GM21619 (cell line): ENCODE measurements around the gene FH.

ENCODE experiments used
- ATAC-seq: cut with Tn5 transposase; IDR thresholded peaks from one replicate; pipeline ENCODE4 v1.9.1; 2021; ENCODE audit not compliant: unreplicated experiment

Gene FH

DNA sequence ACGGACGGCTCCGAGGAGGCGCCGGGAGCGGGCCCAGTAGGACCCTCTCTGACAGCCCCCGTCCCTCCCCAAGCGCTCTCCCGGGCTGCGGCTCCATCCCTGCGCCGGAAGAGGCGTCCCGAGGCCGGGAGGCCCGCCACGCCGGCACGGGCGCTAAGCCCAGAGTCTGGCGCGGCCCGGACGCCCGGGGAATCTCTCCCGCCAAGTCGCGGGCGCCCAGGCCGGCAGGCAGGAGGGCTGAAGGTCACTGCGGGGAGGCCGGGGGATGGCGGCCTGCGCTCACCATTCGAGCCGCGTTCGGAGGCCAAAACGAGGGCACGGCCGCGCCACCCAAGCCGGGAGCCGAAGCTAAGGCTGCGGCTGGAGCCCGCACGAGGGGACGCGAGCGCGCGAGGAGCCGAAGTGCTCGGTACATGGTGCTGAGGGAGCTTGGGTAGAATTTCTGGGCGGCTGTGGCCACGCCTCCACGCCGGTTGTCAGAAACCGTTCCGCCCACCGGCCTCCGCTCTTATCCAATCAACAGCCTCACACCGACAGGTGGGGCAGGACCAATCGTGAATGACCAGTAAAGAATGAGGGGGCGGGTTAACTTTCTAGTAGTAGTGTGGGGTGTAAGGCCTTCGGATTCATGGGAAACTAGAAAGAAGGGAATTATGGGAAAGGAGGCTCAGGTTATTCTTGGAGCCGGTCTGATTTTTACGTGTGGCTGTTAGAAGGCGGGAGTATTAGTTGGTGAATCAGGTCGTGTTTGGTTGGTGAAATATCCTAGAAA, at the start of gene FH:
FH (minus strand) TSS at position 448 of the 772 bp plus-strand sequence; CDS start at position 415, 33 bp downstream.
- ATAC-seq, result peak; percentile 96

DNA sequence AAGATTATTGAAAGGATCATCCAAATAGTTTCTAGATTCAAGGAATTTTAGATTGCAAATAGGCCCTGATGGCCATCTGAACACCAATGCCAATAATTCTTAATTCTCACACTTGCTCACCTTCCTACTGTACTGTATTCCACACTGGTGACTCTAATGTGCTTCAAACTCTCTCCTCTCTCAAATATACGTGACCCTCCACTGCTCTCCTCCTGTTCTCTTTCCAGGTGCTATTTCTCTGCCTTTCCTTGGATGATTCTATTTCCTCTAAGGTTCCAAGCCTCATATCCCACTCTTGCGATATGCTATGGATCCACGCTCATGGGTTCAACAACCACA, 41.3 kb upstream of the FH start:
- ATAC-seq, result no peak

DNA sequence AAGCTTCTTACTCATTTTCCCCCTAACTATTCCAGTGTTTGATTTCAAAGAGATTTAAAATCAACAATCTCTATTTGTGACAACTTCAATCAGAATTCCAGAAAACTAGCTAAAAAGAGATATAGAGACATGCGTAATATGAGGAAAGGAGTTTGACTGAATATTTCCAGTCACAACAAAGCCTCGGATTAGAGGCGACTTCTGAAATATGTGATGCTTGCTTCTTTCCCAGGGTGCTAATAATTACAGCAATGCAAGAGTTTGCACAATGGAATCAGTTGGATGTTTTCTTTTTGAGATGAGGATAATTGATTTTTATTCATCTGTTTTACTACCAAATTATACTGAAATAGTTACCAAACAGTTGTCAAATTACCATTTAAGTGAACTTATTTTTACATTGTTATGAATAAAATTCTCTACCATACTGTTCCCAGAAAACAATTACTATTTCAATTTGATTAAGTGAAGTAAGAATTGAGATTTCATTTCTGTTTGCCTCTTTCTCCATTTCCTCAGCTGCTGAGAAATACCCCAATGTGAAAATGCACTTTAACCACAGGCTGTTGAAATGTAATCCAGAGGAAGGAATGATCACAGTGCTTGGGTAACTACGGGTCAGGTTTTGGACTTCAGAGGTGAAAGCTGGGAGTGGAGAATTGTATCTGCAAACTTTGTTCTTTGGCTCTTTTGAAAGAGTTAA, 40.7 kb upstream of the FH start:
- ATAC-seq, result no peak

DNA sequence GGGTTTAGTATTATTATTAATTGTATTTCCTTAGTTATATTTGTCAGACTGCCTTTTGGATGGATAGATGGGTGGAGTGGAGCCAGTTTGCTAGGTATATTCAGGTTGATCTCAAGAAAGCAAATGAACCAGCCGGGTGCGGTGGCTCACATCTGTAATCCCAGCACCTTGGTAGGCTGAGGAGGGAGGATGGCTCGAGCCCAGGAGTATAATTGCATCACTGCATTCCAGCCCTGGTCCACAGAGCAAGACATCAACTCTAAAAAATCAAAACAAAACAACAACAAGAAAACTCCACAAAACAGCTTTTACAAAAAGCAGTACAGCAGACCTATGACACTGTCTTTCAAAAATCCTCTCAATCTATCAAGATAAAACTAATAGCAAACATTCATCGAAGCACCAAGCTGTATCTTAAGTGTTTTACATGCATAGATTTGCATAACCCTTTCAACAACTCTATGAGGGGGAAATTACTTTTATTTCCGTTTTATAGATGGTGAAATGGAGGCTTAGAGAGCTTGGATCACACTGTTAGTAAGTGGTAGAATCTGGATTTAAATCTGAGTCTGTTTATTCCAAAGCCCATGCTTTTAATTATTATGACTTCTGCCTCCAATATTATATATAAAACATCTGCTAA, 38.1 kb upstream of the FH start:
- ATAC-seq, result no peak

DNA sequence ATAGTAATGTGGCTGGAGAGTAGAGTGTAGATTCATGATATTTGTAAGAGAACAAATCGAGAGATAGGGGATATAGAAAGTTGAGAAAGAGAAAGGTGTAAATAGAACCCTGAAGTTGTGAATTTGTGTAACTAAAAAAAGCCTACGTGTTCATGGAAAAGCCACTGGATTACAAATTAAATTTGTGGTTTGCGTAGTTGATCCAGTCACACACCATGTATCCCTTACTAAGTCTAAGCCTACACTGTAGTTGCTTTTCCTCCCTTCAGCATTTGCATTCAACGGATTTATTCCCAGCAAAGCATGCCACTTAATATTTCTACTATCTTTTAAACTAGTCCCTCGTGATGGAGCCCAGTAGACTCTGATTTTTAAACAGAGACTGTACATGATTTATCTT, 37.5 kb upstream of the FH start:
- no peak for ATAC-seq

DNA sequence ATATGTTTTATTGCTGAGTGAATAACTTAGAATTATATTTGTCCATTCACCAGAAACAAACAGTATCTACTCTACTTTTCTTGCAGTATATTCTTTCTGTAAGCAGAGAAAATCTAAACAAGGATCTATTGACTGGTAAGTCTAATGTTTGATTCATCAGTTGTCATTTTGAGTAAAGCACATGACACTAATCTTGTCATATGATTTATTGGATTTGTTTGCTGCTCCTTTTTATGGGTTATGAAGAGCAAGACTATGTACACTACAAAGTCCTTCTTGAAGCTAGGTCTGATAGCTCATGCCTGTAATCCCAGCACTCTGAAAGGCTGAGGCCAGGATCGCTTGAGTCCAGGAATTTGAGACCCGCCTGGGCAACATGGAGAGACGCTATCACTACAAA, 36.0 kb upstream of the FH start:
- no peak for ATAC-seq

DNA sequence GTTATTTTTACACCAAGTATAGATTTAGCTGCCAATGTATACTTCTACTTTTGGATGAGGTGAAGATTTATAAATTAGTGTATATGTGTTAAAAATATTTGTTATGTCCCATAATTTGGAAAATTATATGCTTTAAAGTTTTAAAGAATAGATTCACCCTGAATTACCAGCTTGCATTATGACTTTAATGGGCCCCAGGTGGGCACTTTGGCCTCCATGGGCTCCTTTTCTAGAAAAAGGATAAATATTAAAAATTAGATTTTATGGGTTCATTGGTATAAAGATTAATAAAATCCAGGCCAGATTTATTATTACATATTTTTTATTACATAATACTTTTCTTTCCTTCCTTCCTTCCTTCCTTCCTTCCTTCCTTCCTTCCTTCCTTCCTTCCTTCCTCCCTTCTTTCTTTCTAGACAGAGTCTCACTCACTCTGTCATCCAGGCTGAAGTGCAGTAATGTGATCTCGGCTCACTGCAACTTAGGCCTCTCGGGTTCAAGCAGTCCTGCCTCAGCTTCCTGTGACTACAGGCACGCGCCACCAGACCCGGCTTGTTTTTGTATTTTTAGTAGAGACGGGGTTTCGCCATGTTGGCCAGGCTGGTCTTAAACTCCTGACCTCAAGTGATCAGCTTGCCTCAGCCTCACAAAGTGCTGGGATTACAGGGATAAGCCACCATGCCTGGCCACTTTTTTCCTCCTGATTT, 34.5 kb upstream of the FH start:
- no peak for ATAC-seq

DNA sequence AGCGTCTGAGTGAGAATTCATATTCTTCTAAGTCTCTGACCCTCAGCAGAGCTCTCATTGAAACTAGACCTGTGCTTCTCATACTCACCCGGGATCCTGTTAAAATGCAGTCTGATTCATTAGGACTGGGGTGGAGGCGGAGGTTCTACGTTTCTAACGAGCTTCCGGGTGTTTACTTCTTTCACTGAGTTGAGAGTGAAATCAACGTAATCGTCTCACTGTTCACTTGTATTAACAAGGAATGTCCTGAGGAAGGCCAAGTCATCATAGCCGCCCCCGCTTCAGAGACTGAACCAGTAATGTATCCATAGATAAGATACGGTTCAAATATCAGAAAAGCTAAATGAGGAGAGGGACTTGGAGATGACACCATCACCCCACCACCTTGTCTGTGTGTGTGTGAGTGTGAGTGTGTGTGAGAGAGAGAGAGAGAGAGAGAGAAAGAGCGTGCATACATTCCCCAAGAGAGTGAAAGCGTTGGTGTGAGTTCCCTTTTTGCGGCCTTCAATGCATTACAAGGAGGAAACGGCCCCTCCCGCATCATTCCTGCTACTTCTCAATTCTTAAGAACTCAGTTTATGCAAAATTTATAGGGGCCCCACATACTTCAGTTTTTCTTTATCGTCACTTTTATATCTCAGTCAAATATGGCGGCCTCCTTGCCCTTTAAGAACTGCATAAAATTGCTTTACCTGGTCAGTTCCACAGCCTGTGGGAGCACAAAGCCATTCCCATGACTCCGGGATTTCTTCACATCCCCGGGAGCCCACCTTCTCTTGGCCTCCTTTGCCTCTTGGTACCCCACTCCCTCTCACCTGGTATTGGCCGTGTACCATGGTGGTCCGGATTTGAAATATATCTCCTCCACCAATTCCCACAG, 32.4 kb upstream of the FH start:
- peak; percentile 85 for ATAC-seq

DNA sequence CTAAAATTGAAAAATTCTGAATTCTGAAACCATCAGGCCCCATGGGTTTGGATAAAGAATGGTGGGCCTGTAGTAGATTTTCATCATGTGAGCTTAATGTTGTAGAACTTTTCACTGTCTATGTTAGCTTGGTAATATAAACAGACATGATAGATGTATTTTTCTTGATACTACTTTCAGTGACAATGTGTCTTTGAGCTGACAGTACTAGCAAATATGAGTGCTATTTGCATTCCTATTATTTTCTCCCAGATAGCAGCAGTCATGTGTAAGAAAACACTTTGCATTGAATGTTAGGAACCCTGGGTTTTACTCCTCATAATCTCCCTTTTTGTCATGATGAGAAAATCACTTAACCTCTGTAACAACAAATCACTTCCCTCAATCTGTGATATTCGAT, 30.8 kb upstream of the FH start:
- no peak for ATAC-seq

DNA sequence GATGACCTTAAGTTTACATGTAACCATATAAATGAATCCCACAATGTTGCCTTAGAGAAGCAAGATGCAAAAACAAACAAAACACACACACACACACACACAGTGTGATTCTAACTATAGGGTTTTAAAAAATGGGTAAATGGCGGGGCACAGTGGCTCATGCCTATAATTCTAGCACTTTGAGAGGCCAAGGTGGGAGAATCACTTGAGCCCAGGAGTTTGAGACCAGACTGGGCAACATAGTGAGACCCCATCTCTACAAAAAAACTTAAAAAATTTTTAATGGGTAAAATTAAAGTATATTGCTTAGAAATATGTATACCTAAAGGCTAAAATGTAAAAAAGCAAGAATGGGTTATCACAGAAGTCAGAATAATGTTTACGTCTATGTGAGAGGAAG, 28.5 kb upstream of the FH start:
- ATAC-seq, result no peak

DNA sequence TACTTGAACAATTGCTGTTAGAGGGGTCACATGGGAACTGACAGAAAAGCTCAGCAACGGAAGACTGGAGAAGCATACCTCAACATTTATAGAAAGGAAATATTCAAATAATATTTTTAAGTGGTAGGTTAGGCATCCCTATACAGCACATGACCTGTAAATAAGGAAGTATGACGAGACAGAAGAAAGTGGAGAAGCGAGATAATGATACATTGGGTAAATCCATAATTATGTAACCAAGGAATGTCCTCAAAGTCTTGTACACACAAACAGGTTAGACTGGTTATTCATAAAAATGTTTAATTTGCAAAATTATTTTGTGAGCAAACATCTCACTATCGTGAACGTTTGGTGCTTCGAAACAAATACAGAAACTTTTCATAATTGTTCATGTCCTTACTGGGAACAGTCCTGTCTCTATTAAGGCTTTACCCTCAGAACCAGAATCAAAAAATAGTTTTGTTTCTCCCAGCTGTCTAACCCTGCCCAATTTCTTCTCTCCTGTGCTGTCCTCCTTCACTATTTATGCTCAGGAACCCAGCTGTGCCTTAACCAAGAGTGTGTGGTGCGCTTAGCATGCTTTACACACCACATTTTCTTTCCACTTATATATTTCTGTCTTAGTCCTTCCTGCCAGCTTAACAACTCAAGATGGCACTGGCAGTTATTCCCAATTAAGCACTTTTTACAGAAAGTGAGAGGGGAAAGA, 22.8 kb upstream of the FH start:
- ATAC-seq, result no peak

DNA sequence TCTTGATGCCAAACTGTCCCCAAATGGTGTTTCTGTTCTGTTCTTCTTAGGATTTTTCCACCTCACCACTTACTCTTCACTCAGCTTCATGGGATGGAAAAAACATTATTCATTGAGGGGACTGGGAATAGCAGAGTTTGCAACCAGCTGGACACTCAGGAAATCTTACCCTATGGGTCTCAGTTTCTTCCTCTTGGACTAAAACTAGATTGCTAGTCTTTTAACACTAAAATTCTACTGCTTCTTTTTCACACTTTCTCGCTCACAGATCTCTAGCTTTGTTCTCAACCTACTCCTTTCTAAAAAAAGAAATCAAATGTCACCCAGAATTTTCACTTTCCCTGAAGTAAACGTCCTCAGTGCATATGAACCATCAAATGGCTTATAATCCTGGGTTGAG, 17.4 kb upstream of the FH start:
- ATAC-seq, result no peak

DNA sequence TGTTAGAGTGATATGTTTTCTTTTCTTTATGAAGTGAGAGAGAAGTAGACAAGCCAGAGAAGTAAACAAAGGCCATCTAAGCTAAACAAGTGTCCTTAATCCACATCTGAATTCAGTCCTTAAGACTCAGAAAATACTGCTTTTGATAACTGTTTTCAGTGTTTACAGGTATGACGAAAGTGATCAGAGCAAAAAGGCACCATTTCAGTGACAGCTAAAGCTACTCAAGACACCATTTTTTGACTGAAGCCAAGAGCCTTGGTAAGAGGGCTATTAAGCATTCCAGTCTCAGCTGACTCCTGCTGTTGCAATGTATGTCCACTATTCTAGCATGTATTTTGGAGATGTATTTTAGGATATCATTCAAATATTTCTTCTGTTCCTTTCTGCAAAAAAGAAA, 16.7 kb upstream of the FH start:
- no peak for ATAC-seq

DNA sequence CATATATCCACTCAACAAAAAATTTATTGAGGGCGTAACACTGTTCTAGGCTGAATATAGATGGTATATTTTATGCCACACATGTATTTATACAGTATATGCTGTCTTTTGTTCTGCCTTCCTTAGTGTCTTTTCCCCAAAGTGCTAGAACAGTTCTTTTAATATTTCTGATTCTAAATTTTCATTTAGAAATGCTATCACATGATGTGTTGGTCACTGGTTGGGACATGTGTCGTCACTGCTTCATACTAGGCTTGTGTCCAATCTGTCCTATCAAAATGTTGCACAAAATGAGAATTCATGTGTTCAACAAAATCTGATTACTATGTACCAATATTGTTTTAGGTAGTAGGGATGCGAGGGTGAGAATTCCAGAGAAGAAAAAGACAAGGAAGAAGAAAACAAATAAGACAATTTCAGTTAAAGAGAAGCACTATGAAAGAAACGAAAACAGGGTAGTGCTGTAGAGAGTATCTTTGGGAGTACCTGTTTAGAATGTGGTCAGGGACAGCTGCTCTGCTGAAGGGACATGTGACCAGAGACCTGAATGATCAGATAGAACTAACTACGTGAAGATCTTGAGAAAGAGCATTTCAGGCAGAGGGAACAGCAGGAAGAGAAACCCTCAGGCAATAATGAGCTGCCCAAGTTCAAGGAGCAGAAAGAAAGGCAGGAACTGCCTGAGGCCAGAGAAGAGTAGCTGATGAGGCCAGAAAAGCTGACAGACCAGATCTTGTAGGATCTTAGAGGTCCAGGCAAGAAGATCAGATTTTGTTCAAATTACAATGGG, 14.0 kb upstream of the FH start:
- ATAC-seq, result peak; percentile 41

DNA sequence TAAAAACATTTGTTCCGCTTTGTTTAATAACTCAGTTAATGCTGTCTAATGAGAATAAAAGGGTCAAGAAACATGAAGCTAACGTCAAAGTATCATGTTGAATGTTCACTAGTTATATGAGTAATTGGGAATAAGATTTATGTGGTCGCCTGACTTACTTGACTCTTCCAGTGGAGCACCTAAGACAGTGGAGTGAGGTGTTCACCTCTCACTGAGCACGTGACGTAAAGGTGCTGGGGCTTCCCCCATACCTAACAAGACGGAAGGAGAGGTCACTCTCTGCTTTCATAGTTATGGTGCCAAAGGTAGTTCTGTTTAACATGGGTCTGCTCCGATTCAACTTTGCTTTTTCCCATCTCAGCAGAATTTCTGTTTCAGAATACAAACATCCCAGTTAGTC, 13.3 kb upstream of the FH start:
- peak; percentile 52 for ATAC-seq

DNA sequence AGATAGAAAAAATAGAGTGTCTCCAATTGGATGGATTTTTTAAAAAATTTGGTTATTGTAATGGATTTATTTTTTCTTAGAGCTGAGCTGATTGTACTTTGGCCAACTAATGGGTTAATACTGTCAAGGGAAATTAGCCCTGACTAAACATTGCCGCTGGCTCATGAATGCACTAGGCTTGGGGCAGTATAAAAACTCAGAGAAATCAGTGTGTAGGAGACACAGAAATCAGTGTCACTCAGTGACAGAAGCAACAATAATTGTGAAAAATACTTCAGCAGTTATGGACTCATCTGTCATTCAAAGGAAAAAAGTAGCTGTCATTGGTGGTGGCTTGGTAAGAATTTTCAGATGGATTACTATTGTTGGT, 12.6 kb upstream of the FH start, which contains the start of gene KMO:
KMO (plus strand) TSS at position 217 of the 370 bp plus-strand sequence; CDS start at position 284, 67 bp downstream.
- ATAC-seq, result peak; percentile 25

DNA sequence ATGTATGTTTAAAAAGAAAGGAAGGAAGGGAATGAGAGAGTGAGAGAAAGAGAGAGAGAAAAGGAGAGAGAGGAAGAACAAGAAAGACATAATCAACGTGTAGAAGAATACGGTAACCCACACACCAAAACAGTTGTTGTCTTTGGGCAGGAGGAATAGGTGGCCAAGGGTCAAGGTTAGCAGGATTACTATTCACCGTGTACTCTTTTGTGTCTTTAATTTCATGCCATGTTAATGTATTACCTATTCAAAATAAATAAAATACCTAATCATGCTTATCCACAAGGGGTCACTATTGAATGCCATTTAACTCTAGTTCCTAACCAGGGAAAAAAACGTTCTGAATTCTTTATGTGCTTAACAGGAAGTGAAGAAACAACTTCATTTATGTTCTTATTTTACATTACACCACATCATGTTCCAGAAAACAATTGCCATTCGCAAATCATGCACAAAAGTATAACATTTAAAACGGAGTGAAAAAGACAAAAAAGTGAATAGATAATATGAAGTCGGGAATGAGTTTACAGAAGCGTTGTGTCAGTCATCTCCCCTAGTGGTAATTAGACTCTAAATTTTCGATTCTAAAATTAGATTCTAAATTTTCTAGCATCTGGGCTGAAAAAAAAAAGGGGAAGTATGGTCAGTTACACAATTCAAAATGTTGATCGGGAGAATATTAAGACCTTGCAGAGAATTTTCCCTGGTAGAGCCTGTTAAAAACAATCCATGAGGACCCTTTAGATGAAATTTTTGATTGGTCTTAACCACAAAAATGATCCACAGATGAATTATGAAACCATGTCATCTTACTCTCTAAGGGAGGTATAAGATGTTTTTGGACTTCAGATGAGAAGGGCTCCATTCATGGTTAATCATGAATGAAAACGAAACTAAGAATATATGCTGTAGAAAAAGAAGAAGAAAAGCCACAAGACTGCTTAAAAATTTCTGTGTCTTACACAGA, 11.9 kb upstream of the FH start:
- peak; percentile 63 for ATAC-seq

DNA sequence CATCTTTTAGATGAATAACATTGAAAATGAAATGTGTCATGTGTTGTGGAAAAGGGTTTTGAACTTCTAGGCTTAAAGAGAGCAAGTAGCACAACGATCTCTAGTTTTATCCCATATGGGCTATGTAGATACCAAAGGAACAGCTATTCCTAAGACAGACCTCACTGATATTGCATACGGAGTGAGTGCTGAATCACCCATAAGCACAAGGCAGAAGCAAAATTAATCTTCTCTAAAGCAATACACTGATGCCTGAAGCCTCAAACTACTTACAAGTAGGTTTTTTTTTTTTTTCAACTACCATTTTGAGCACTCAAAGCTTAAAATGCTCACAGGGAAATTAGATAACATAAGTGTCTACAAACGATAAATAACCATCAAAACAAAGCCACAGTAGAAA, 7.6 kb upstream of the FH start:
- ATAC-seq, result no peak
